Measurements from ENCODE around the gene RAB11FIP4. TPM values are rescaled to one million over a fixed set of nuclear protein-coding genes. Genes with fewer than 3 reads are reported as not detected.

The RAB11FIP4 gene
- total and polyA plus RNA-seq, 2 donors (not counting 3 experiments of a cell fraction or from before 2014, with no cell fraction given), result 0.08 to 0.38 TPM

DNA sequence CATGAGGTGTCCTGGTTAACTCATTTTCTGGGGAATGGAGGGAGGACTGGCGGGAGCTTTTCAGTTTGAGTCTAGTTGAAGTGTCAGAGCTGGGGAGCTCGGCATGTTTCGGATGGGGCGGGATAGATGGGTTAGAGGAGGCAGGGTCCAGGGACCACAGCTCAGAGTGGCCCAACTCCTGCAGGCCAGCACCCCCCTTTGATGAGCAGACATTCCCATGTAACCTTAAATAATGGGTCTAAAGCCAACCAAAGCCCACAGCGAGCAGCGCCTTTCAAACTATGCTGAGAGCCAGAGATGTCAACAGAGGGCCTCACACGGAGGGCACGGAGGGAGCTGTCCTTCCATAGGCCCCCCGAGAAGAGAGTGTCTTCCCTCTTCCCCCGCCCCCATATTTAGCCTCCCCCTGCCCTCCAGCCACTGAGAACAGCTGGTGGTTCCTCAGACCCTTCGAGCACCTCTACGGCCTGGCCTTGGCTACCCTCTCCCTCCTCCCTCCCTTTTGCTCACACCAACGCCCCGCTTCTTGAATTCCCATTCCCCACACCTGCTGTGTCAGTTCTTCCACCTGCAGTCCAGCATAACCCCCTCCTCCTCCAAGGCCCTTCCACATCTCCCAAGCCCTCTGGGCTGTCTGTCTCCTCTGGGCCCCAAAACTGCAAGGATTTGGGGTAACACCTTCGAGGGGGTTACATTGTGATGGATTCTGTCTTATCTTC, 21.8 kb downstream of the RAB11FIP4 start:
- Histone ChIP-seq H3K27ac (ENCODE audit: insufficient read depth, low read depth, low read length) (no peak overlapping the region), H3K36me3 (ENCODE audit: control insufficient read depth in 2 of 2, extremely low read depth in 1 of 2, insufficient read depth in 2 of 2, low read length in 2 of 2) (no peaks in the 10 kb centered on the region), H2AFZ (ENCODE audit: low read depth, low read length) (no peak overlapping the region), H3K9ac (replicated peaks; ENCODE audit: extremely low read depth, insufficient read depth, low read length) (no peak overlapping the region), H3K9me1 (replicated peaks; ENCODE audit: control insufficient read depth, extremely low read depth, insufficient read depth, low read length) (no peaks in the 10 kb centered on the region), H3K4me3 (replicated peaks in 1 of 3; ENCODE audit: insufficient read depth in 1 of 3, low read depth in 1 of 3, low read length in 3 of 3) (no peak overlapping the region), H4K20me1 (replicated peaks; ENCODE audit: control insufficient read depth, extremely low read depth, insufficient read depth, low read length) (no peaks in the 10 kb centered on the region), H3K27me3 (ENCODE audit: control insufficient read depth in 2 of 2, insufficient read depth in 2 of 2, low read length in 2 of 2) (peaks cover 5% of the 10 kb centered on the region in 2 experiments), H3K9me3 (replicated peaks; ENCODE audit: control insufficient read depth, insufficient read depth, low read length) (no peaks in the 10 kb centered on the region), H3K79me2 (ENCODE audit: control insufficient read depth, insufficient read depth, low read length) (no peaks in the 10 kb centered on the region), H3K4me2 (ENCODE audit: insufficient read depth, low read length) (no peak overlapping the region), H3K4me1 (ENCODE audit: control insufficient read depth, extremely low read depth, insufficient read depth, low read length) (no peaks in the 10 kb centered on the region)
- FAIRE-seq (no peak), DNase-seq (ENCODE audit: low read depth, low spot score) (no peak)
- TF ChIP-seq JUN (IDR thresholded peaks at IDR 0.05; ENCODE audit: borderline replicate concordance, insufficient read depth, insufficient read length, low read depth) (no peak), GATA2 (IDR thresholded peaks at IDR 0.05; ENCODE audit: insufficient read depth, insufficient read length, low read depth, low read length) (no peak), MYC (IDR thresholded peaks at IDR 0.05; ENCODE audit: low read depth, low read length) (no peak), EZH2 (IDR thresholded peaks at IDR 0.05; ENCODE audit: borderline replicate concordance, low read depth, low read length, severe bottlenecking) (no peak), POLR2AphosphoS5 (IDR thresholded peaks at IDR 0.05; ENCODE audit: insufficient read depth, low read depth, low read length) (no peak), FOS (IDR thresholded peaks at IDR 0.05; ENCODE audit: borderline replicate concordance, insufficient read depth, low read length) (no peak), POLR2A (IDR thresholded peaks at IDR 0.05; ENCODE audit: low read depth, low read length) (no peak)
- TF ChIP-seq, protein P1, sequence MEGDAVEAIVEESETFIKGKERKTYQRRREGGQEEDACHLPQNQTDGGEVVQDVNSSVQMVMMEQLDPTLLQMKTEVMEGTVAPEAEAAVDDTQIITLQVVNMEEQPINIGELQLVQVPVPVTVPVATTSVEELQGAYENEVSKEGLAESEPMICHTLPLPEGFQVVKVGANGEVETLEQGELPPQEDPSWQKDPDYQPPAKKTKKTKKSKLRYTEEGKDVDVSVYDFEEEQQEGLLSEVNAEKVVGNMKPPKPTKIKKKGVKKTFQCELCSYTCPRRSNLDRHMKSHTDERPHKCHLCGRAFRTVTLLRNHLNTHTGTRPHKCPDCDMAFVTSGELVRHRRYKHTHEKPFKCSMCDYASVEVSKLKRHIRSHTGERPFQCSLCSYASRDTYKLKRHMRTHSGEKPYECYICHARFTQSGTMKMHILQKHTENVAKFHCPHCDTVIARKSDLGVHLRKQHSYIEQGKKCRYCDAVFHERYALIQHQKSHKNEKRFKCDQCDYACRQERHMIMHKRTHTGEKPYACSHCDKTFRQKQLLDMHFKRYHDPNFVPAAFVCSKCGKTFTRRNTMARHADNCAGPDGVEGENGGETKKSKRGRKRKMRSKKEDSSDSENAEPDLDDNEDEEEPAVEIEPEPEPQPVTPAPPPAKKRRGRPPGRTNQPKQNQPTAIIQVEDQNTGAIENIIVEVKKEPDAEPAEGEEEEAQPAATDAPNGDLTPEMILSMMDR (IDR thresholded peaks at IDR 0.05; ENCODE audit: extremely low read depth in 1 of 2, insufficient read depth in 1 of 2, low read depth in 1 of 2, low read length in 2 of 2), result no peak
- TF ChIP-seq, protein P2, sequence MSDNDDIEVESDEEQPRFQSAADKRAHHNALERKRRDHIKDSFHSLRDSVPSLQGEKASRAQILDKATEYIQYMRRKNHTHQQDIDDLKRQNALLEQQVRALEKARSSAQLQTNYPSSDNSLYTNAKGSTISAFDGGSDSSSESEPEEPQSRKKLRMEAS (IDR thresholded peaks at IDR 0.05; ENCODE audit: insufficient read depth, insufficient read length), result no peak
- dilution Hi-C loops (cut with MboI; ENCODE audit: extremely low pct_ligation_motif_present, low sequenced_read_pairs), result no loop called here
- ChIA-PET CTCF (no interaction called here), POLR2A (no interaction called here)
- BruUV-seq (replicated peaks), result no TSS peak
- intact Hi-C loops (cut with micrococcal nuclease), result no loop called here
